ENCODE measurements around the gene TBC1D14. TPM values are rescaled to one million over a fixed set of nuclear protein-coding genes. Genes with fewer than 3 reads are reported as not detected.

Gene TBC1D14
- polyA plus RNA-seq, 1 experiment = 35.8 TPM

DNA sequence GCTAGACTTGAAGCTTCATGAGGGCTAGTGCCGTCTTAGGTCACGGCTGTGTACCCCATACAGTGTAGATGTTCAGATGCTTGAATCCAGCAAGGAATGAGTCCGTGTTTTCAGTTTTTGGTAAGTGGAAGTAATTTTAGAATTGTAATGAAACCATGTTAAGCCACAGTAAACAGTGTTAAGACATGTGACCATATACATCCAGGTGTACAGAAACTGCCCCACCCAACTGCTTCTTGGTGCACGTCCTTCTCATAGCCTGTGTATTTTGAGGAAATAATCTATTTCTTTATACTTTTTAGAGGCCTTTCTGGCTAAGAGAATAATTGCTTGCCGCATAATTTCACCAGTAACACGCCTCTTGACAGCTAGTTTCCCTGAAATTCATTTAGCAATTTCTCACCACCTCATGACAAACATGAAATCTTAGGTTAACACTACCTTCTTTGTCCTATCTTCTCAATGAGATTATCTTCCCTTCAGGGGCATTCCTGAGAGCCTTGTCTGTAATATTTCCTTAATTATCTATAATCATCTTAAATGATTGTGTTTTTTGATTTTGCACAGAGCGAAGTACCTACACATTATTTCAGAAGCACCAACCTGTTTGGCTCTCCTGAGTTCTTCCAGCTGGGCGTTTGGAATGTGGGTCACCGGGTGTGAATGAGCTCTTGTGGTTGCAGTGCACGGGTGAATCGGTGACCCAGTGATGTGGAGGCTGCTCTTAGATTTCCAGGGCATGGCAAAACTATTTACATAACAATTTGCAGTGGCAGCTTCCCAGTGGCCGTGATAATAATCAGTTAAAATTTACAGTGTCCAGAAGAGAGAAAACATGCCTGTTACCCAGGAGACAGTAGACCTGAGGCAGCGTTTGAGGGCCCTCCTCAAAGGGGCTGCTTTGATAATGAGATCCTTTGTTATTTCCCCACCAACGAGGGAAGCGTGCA, 83.4 kb downstream of the TBC1D14 start:
- Histone ChIP-seq H3K27me3 (ENCODE audit: control insufficient read depth, insufficient read depth, low read length) (no peaks in the 10 kb centered on the region), H3K36me3 (ENCODE audit: control insufficient read depth, insufficient read depth, low read length) (peaks cover 8% of the 10 kb centered on the region), H3K4me3 (ENCODE audit: low read depth, low read length) (no peak overlapping the region)
- ChIA-PET POLR2A (interaction anchor here (0.6 kb wide), 1 partner anchor 13 kb away, joined by 3 read pairs; no protein-coding TSS in a partner anchor), CTCF (interaction anchor here (1.2 to 2.6 kb wide), 5 partner anchors 17 to 78 kb away, joined by 3 to 7 read pairs (median 5); partner anchors contain the start of gene TADA2B)
- TF ChIP-seq, protein P1, sequence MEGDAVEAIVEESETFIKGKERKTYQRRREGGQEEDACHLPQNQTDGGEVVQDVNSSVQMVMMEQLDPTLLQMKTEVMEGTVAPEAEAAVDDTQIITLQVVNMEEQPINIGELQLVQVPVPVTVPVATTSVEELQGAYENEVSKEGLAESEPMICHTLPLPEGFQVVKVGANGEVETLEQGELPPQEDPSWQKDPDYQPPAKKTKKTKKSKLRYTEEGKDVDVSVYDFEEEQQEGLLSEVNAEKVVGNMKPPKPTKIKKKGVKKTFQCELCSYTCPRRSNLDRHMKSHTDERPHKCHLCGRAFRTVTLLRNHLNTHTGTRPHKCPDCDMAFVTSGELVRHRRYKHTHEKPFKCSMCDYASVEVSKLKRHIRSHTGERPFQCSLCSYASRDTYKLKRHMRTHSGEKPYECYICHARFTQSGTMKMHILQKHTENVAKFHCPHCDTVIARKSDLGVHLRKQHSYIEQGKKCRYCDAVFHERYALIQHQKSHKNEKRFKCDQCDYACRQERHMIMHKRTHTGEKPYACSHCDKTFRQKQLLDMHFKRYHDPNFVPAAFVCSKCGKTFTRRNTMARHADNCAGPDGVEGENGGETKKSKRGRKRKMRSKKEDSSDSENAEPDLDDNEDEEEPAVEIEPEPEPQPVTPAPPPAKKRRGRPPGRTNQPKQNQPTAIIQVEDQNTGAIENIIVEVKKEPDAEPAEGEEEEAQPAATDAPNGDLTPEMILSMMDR (IDR thresholded peaks at IDR 0.05; ENCODE audit: insufficient read depth, low read depth, low read length) = no peak
- no peak for DNase-seq (ENCODE audit: low read depth)

DNA sequence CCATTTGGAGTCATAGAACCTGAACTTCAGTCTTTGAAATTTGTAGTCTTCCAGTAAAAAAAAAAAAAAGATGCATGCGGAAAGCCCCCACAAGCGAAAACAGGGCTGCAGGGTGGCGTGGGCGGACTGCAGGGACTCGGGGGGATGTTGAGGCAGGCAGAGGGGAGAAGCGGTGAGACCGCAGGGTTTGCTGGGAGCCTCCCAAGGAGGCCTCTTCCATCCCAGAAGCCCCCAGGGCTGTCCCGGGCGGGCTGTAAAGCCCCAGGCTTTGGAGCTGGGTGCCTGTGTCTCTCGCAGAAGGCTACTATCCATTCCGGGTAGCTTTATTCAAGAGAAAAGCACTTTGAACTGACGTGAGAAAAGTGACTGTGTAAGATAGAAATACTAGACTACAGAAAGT, 86.9 kb downstream of the TBC1D14 start:
- CTCF ChIA-PET = no interaction called here

DNA sequence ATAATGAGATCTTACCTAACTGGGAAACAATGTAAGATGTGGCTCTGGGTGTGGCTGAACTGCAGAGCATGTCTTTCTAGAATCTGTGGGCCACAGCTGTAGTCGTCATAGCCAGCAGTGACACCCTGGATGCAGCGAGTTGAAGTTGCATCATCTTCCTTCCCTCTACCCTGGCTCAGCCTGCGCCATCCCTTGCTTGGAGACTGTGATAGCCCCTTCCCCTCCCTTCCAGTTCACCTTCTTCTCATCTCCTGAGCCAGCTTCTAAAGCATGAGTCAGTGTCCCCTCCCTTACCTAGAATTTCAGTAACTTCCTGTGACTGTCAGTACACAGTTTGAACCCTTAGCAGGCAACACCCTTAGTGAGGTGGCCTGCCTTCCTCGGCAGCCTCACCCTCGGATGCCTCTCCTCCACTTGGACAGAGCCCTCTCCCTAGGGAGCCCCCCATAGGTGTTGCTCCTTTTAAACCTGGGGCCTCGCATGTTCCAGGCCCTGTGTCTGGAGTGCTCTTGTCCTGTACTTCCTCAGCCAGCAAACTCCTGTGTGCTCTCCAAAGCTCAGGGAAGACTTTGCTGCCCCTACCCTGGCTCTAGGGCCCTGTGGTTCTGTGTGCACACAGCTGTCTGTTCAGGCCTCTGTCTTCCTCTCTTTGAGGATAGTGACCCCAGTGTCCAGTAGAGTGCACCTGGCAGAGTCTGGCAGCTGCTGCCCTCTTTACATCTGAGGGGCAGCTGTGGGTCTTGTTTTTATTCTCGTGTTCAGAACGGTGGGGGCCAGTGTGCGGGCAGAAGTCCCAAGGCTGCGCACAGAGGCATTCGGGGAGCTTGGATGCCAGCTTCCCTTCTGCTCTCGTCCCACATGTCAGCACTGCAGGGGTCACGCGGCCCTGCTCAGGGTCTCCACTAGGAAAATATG, 89.8 kb downstream of the TBC1D14 start:
- POLR2A ChIA-PET = no interaction called here
- CTCF ChIA-PET = no interaction called here
- no peak overlapping the region for H3K4me3 ChIP-seq (ENCODE audit: low read depth, low read length)
- DNase-seq (ENCODE audit: low read depth) = no peak
- TF ChIP-seq, protein P1 (IDR thresholded peaks at IDR 0.05; ENCODE audit: insufficient read depth, low read depth, low read length) = no peak
- H3K36me3 ChIP-seq (ENCODE audit: control insufficient read depth, insufficient read depth, low read length) = peaks cover 28% of the 10 kb centered on the region
- no peaks in the 10 kb centered on the region for H3K27me3 ChIP-seq (ENCODE audit: control insufficient read depth, insufficient read depth, low read length)

More for the DNA sequence above, 86.9 kb downstream of the TBC1D14 start:
- Histone ChIP-seq H3K4me3 (ENCODE audit: low read depth, low read length) (no peak overlapping the region), H3K27me3 (ENCODE audit: control insufficient read depth, insufficient read depth, low read length) (no peaks in the 10 kb centered on the region), H3K36me3 (ENCODE audit: control insufficient read depth, insufficient read depth, low read length) (peaks cover 25% of the 10 kb centered on the region)
- DNase-seq (ENCODE audit: low read depth) = no peak
- TF ChIP-seq, protein P1 (IDR thresholded peaks at IDR 0.05; ENCODE audit: insufficient read depth, low read depth, low read length) = no peak
- POLR2A ChIA-PET = no interaction called here

DNA sequence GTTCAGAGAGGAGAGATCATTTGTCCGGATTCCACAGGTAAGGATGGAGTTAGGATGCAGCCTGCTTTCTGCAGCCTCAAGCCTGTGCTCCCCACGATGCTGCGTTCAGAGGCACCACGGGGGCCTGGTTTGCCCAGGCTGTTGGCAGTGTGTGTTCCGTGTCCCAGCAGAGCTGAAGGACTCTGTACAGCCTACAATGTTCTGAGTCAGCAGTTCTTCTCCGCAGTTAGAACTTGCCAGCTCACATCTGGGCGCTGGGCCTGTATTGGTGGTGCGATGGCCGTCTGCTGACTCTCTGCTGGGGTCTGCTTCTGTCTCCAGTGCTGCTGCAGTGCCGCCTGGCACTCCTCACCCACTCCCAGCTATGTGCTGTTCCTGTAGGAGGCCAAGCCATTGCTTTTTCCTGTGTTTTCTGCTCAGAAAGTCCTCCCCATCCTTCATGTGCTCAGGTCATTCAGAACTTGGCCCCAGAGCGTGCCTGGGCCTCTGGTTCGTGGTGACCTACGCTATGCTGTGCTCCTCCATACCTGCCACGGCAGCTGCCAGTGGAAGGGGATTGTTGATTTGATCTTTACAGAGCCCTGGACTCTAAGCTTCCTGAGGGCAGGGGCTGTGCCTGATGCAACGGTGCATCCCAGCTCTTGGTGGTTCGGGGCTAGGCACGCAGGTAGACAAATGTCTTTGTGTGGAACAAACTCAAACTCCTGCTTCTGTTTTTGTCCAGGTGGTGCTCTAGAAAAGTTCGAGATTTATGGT, 91.0 kb downstream of the TBC1D14 start:
- no peaks in the 10 kb centered on the region for H3K27me3 ChIP-seq (ENCODE audit: control insufficient read depth, insufficient read depth, low read length)
- CTCF ChIA-PET = no interaction called here
- no peak overlapping the region for H3K4me3 ChIP-seq (ENCODE audit: low read depth, low read length)
- peaks cover 24% of the 10 kb centered on the region for H3K36me3 ChIP-seq (ENCODE audit: control insufficient read depth, insufficient read depth, low read length)
- DNase-seq (ENCODE audit: low read depth) = no peak
- TF ChIP-seq, protein P1 (IDR thresholded peaks at IDR 0.05; ENCODE audit: insufficient read depth, low read depth, low read length) = no peak
- POLR2A ChIA-PET = no interaction called here
